NB4 (cell line): Measurements from ENCODE around the gene ZFHX3.

ENCODE experiments used
- CTCF ChIP-seq: IDR thresholded peaks from one replicate; pipeline ENCODE4 v1.5.1; 2012; ENCODE audit warnings: low read depth, low read length
- MYC ChIP-seq: IDR thresholded peaks from 2 replicates; pipeline ENCODE4 v1.6.1; 2011; ENCODE audit warnings: low read depth, low read length
- POLR2A ChIP-seq: IDR thresholded peaks from 2 replicates; pipeline ENCODE4 v1.6.1; 2011; ENCODE audit warnings: mild to moderate bottlenecking; ENCODE audit not compliant: insufficient read length; ENCODE audit errors: extremely low read depth
- TF ChIP-seq, protein P1 (sequence below): IDR thresholded peaks from 2 replicates; pipeline ENCODE4 v1.6.1; 2011; ENCODE audit warnings: low read depth, low read length

GRCh38 chr16:72812672-72813071 is 235.3 kb downstream of the ZFHX3 start:
- TF ChIP-seq POLR2A (no peak), CTCF (no peak), MYC (no peak)
- TF ChIP-seq, protein P1, sequence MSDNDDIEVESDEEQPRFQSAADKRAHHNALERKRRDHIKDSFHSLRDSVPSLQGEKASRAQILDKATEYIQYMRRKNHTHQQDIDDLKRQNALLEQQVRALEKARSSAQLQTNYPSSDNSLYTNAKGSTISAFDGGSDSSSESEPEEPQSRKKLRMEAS = no peak
